ENCODE data around the gene ZNF385C.

GRCh38 chr17:42018988-42019387 is 79.3 kb downstream of the ZNF385C start:
- TF ChIP-seq ZNF615 (CRISPR knock-in tag; IDR thresholded peaks at IDR 0.05; ENCODE audit: borderline replicate concordance) (no peak), MBNL3 (CRISPR knock-in tag; conservative IDR thresholded peaks at IDR 0.05) (no peak), SRF (IDR thresholded peaks at IDR 0.05; ENCODE audit: low read depth, low read length) (no peak), POLR2AphosphoS5 (IDR thresholded peaks at IDR 0.05; ENCODE audit: low read depth, low read length) (no peak), ZNF317 (CRISPR knock-in tag; IDR thresholded peaks at IDR 0.05) (no peak), ZNF670 (CRISPR knock-in tag; IDR thresholded peaks at IDR 0.05; ENCODE audit: borderline replicate concordance) (no peak), ZNF460 (CRISPR knock-in tag; IDR thresholded peaks at IDR 0.05; ENCODE audit: borderline replicate concordance) (no peak), PHF5A (CRISPR knock-in tag; IDR thresholded peaks at IDR 0.05; ENCODE audit: low read depth, unreplicated experiment) (no peak), HMG20B (CRISPR knock-in tag; conservative IDR thresholded peaks at IDR 0.05) (no peak), ZMYM2 (CRISPR knock-in tag; IDR thresholded peaks at IDR 0.05) (no peak), EP300 (IDR thresholded peaks at IDR 0.05; ENCODE audit: low read depth in 2 of 2, low read length in 2 of 2) (no peak), EP300 (CRISPR knock-in tag; IDR thresholded peaks at IDR 0.05; ENCODE audit: borderline replicate concordance) (no peak), ZSCAN20 (CRISPR knock-in tag; IDR thresholded peaks at IDR 0.05; ENCODE audit: borderline replicate concordance) (no peak)
- TF ChIP-seq, protein P1, sequence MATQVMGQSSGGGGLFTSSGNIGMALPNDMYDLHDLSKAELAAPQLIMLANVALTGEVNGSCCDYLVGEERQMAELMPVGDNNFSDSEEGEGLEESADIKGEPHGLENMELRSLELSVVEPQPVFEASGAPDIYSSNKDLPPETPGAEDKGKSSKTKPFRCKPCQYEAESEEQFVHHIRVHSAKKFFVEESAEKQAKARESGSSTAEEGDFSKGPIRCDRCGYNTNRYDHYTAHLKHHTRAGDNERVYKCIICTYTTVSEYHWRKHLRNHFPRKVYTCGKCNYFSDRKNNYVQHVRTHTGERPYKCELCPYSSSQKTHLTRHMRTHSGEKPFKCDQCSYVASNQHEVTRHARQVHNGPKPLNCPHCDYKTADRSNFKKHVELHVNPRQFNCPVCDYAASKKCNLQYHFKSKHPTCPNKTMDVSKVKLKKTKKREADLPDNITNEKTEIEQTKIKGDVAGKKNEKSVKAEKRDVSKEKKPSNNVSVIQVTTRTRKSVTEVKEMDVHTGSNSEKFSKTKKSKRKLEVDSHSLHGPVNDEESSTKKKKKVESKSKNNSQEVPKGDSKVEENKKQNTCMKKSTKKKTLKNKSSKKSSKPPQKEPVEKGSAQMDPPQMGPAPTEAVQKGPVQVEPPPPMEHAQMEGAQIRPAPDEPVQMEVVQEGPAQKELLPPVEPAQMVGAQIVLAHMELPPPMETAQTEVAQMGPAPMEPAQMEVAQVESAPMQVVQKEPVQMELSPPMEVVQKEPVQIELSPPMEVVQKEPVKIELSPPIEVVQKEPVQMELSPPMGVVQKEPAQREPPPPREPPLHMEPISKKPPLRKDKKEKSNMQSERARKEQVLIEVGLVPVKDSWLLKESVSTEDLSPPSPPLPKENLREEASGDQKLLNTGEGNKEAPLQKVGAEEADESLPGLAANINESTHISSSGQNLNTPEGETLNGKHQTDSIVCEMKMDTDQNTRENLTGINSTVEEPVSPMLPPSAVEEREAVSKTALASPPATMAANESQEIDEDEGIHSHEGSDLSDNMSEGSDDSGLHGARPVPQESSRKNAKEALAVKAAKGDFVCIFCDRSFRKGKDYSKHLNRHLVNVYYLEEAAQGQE (IDR thresholded peaks at IDR 0.05; ENCODE audit: borderline replicate concordance in 1 of 2, low read depth in 1 of 2, low read length in 2 of 2) = no peak
- TF ChIP-seq, protein P2, sequence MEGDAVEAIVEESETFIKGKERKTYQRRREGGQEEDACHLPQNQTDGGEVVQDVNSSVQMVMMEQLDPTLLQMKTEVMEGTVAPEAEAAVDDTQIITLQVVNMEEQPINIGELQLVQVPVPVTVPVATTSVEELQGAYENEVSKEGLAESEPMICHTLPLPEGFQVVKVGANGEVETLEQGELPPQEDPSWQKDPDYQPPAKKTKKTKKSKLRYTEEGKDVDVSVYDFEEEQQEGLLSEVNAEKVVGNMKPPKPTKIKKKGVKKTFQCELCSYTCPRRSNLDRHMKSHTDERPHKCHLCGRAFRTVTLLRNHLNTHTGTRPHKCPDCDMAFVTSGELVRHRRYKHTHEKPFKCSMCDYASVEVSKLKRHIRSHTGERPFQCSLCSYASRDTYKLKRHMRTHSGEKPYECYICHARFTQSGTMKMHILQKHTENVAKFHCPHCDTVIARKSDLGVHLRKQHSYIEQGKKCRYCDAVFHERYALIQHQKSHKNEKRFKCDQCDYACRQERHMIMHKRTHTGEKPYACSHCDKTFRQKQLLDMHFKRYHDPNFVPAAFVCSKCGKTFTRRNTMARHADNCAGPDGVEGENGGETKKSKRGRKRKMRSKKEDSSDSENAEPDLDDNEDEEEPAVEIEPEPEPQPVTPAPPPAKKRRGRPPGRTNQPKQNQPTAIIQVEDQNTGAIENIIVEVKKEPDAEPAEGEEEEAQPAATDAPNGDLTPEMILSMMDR (CRISPR knock-in tag; IDR thresholded peaks at IDR 0.05) = no peak
